ENCODE results near the gene DPP6.
"Not testable (repeated sequence)": the region's sequence is repeated elsewhere in the genome, so short reads cannot be mapped to it uniquely, and the experiment has no call there.

Gene DPP6

GRCh38 chr7:154151306-154151705 lies 99.1 kb downstream of the DPP6 start:
- DNase-seq, result not testable (repeated sequence)

DNA sequence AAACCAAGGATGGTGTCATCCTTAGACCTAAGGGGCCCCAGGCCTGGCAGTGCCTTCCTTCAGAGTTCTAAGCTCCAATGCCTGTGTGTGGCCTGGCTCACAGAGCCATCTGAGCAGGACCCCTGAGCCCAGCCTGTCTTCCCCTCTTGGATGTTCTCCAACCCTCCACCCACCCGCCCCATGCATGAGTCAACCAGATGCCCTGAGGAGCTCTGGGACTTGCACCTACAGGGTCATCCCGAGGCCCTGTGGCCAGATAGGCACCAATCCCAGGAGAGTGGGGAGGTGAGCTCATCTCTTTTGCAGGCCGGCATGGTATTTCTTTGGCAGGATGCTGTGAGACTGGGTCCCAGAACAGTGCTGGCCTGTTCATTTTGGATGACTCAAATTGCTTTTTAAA lies 103.7 kb downstream of the DPP6 start:
- not testable (repeated sequence) for DNase-seq

DNA sequence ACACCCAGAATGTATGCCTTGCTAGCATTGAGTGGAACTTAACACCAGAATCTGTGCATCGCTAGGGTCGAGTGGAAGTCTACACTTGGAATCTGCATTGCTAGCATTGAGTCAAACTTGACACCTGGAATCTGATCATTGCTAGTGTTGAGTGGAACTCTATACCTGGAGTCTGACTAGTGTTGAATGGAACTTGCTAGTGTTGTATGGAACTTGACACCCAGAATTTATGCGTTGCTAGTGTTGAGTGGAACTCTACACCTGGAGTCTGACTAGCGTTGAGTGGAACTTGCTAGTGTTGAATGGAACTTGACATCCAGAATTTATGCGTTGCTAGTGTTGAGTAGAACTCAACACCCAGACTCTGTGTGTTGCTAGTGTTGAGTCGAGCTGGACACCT lies 110.7 kb downstream of the DPP6 start:
- DNase-seq, result not testable (repeated sequence)

DNA sequence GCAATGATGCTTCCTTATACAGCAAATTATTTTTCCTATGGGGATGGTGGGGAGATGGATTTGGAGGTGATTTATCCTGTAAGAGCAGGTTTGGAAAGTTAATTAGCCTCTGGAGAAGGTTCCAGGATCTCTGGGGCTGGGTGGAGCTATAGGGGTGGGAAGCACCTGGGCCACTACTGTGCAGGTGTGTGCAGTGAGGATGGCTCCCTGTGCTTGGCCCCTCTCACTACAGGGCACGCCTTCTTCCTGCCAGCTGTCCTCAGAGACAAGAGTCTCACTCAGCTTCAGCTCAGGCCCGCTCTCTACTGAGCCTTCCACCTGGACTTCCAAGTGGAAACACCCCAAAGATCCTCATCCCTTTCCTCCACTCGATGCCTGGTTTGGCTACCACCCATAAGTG lies 111.4 kb downstream of the DPP6 start:
- DNase-seq, result not testable (repeated sequence)

- no peak for DNase-seq
Observed at GRCh38 chr7:154167051-154167450, 114.9 kb downstream of the DPP6 start.

DNA sequence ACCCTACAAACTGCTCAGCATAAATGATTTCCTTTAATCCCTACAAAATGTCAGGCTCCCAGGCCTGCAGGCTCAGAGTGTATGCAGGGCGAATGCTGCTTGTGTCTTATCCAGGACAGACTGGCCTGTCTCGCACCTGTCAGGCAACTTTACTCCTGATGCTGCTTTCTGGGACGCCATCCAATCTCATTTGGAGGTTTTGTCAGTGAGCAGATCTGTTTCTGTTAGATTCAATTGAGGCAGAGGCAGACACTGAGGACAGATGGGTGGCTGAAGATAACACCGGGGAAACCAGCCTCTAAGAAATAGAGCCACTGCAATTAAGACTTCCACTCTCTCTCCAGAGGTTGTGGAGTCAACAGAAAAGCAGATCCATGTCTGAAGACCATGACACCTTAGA lies 115.6 kb downstream of the DPP6 start:
- DNase-seq, result no peak

- no peak for DNase-seq
Observed at GRCh38 chr7:154171422-154171821, 119.2 kb downstream of the DPP6 start.

- no peak for DNase-seq
Observed at GRCh38 chr7:154172236-154172635, 120.0 kb downstream of the DPP6 start.

GRCh38 chr7:154177584-154177983 lies 125.4 kb downstream of the DPP6 start:
- DNase-seq, result no peak

DNA sequence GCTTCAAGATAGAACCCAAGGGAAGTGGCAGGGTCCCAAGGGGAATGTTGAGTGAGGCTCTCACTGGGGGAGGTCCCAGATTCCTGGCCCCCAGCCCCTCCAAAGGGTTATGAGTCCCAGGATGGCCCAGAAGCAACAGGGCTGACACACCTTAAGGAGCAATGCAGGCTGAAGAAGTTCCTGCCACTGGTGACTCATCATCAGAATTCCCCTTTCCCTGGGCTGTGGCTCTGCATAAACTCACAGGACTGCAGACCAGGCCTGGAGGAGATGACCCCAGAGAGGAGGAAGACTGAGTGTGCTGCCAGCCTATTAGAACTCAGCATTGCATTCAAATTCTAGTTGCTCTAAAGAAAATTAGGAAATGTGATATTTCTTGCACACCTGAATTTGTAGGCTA lies 126.7 kb downstream of the DPP6 start:
- no peak for DNase-seq

DNA sequence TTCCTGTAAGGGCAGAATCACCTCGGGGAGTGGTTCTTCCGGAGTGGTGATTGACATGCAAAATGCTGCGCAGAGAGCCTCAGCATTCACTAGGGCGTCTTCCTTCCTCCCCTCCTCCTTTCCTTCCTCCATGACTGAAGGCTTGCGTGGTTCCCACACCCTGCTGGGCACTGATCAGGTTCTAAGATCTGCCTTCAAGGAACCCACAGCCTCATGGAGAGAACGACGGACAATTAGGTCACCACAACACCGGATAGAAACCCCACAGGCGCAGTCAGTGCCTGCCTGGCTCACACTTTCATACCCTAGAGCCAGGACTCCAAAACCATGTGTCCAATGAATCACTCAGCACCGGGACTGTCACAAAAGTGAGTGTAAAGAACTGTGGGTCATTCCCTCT lies 131.3 kb downstream of the DPP6 start:
- DNase-seq, result no peak

DNA sequence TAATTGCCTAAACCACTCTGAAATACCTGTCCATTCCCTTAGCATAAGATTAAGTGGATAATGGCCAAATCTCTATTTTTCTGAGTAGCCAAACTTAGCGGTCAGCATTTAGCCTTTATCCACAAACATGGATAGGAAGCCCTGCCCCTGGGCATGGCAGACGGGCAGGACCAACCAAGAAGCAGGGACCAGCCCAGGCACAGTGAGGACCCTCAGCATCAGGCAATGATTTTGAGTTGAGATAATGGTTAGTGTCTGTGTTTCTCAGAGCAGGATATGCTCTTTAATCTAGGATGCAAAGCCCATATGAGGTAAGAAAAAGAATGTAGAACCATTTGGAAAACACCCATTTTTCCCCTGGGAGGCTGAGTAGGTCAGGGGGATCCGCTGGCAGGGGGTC lies 131.7 kb downstream of the DPP6 start:
- no peak for DNase-seq

DNA sequence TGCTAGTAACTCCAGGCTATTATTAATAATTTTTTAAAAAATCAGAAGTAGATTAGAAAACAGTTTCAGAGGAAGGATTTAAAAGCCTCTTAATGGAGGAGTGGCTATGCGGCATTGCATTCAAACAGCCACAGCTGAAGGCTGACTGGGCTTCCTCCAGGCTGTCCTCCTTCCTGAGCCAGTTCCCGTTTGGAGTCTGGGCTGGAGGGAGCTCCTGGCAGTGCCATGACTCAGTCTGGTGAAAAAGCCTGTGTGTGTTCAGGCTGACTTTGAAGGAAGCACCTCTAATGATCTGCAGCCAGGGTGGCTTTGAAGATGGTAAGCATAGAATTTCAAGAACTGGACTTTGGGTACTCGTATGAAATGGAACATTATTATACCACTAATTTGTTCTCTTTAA lies 134.6 kb downstream of the DPP6 start:
- DNase-seq, result no peak

DNA sequence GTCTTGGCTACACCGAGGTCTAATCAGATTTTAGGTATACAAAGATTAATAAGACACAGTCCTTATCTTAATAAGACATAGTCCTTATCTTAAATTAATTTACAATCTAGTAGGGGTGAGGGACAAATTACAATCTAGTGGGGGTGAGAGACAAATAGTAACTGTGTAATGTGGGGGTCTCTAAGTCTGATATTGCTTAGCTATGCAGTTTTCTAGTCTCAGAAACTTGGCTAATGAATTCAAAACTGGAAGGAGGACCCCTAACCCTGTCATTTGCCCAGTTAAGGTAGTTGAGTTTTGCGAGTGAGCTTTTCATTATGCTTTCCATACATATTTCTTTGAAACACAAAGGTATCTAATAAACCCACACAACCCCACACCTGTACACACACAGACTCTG lies 136.1 kb downstream of the DPP6 start:
- DNase-seq, result no peak

DNA sequence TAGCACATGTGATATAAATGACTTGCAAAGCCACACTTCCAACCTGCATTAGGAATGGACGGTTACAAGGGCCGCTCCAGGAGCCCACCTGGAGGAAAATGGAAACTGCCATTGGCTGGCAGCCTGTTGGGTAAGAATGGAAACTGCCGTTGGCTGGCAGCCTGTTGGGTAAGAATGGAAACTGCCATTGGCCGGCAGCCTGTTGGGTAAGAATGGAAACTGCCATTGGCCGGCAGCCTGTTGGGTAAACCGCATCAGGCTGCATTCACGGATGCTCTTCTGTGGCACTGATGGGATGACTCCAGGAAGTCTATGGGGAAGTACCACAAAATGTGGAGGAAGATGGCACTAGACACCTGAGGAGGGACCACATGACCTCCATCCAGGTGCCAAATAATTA lies 143.1 kb downstream of the DPP6 start:
- no peak for DNase-seq

- no peak for DNase-seq
Observed at GRCh38 chr7:154198481-154198880, 146.3 kb downstream of the DPP6 start.

- no peak for DNase-seq
Observed at GRCh38 chr7:154200241-154200640, 148.0 kb downstream of the DPP6 start.

- no peak for DNase-seq
Observed at GRCh38 chr7:154202002-154202401, 149.8 kb downstream of the DPP6 start.

GRCh38 chr7:154204046-154204445 lies 151.8 kb downstream of the DPP6 start:
- DNase-seq, result no peak

DNA sequence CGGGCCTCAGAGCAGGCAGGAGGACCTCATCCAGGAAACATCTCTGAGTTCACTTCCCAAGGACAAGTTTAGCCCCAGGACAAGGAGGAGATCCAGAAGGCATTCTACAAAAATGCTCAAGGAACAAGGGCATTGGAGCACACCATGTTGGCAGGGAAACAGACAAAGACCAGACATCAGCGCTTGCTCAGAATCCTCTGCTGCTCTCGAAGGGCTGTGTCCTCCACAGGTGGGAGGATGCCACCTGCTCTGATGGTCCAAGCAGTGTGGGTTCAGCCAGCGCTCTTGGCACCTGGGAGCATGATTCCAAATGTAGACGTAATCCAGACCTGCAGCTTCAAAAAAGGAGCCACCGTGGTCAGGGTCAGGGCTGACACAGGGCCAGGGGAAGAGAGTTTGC lies 160.7 kb downstream of the DPP6 start:
- no peak for DNase-seq

GRCh38 chr7:154217688-154218340 lies 165.6 kb downstream of the DPP6 start:
- DNase-seq, result no peak

- no peak for DNase-seq
Observed at GRCh38 chr7:154231732-154232131, 179.5 kb downstream of the DPP6 start.

GRCh38 chr7:154232700-154233099 lies 180.5 kb downstream of the DPP6 start:
- no peak for DNase-seq

- DNase-seq, result no peak
Observed at GRCh38 chr7:154241988-154242387, 189.8 kb downstream of the DPP6 start.

DNA sequence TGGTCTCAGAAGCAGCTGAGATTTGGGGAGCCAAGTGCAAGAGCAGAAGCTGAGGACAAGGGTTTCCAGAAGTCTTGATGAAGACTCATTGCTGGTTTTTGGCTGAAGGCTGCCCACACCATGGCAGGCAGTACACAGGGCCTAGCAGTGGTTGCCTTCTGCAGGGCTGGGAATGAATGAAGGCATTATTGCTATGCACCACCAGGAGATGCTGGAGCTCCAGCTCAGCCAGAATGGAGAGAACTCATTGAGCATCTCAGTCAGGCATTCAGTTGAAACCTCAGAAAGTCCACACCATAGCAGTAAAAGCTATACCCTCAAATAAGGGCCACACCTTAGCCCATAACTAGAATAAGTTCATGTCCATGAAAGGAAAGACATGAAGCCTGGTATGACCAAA lies 190.5 kb downstream of the DPP6 start:
- DNase-seq, result no peak

DNA sequence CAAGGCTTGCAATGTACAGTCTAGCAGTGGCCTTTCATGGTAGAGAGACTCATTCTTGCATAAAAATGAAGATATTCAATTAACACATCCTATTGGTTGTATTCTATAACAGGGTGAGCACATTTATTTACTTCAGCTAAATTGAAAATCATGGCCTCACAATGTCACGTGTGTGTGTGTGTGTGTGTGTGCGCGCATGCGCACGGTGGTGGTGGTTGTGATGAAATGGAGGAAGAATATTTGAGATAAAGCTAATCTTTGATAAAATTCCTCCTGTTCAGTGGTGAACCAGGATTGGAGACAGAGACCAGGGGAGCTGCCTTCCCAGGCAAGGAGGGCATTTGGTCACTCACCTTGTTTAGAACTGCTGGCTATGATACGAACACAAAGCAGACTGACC lies 199.8 kb downstream of the DPP6 start:
- no peak for DNase-seq
